IMR-90 (cell line): ENCODE measurements around the gene KCNAB2. TPM values are rescaled to one million over a fixed set of nuclear protein-coding genes. Genes with fewer than 3 reads are reported as not detected.

ENCODE experiments used
- ATAC-seq: fragments of 200-7000 bp; cut with Tn5 transposase; 2 replicates; pipeline ENCODE4 v1.9.1; 2020; ENCODE audit warnings: low read depth, mild to moderate bottlenecking, moderate library complexity
- BruUV-seq: library from RNA; stranded (reverse); fragments of 400-500 nt; replicated peaks from 2 replicates; lab custom pipeline; 2021; lab: Mats Ljungman, UMichigan
- CTCF ChIA-PET: fragments of 300-600 bp; formaldehyde crosslinking; extraction: SDS; loops from one replicate; lab custom pipeline; 2021; ENCODE audit warnings: antibody characterized with exemption; lab: Yijun Ruan, JAX
- POLR2A ChIA-PET: fragments of 300-600 bp; sonication (Branson Sonifier 250); formaldehyde crosslinking; loops from one replicate; lab custom pipeline; 2022; ENCODE audit warnings: antibody characterized with exemption; ENCODE audit not compliant: unreplicated experiment; lab: Charles Lee
- DNase-seq: peaks from one replicate; pipeline ENCODE4 v3.0.0; 2013
- H2AFZ ChIP-seq: replicated peaks from 2 replicates; pipeline ENCODE3; 2013; ENCODE audit warnings: low read length, mild to moderate bottlenecking; ENCODE audit not compliant: poor library complexity
- H2AK5ac ChIP-seq: 2 replicates; pipeline ENCODE4 v1.6.1; 2013; ENCODE audit warnings: low read depth, low read length, inconsistent platforms
- H2AK9ac ChIP-seq: replicated peaks from 2 replicates; pipeline ENCODE3; 2013; ENCODE audit warnings: mild to moderate bottlenecking, low read depth, low read length, moderate library complexity; ENCODE audit not compliant: poor library complexity
- H2BK120ac ChIP-seq: 2 replicates; pipeline ENCODE4 v1.6.1; 2013; ENCODE audit warnings: low read depth, low read length, inconsistent platforms
- H2BK15ac ChIP-seq: 3 replicates; pipeline ENCODE4 v1.6.1; 2013; ENCODE audit warnings: low read depth, low read length, inconsistent platforms
- H2BK20ac ChIP-seq: 2 replicates; pipeline ENCODE4 v1.6.1; 2013; ENCODE audit warnings: low read depth, mild to moderate bottlenecking, inconsistent platforms, low read length, moderate library complexity
- H2BK5ac ChIP-seq: 2 replicates; pipeline ENCODE4 v1.6.1; 2013; ENCODE audit warnings: mild to moderate bottlenecking, low read depth, low read length, inconsistent platforms; ENCODE audit not compliant: poor library complexity, severe bottlenecking
- H3K14ac ChIP-seq: replicated peaks from 2 replicates; pipeline ENCODE4 v1.6.1; 2013; ENCODE audit warnings: low read depth, low read length, inconsistent platforms
- H3K18ac ChIP-seq: 2 replicates; pipeline ENCODE4 v1.6.1; 2013; ENCODE audit warnings: low read depth, low read length, control low read depth
- H3K23ac ChIP-seq: 2 replicates; pipeline ENCODE4 v1.6.1; 2013; ENCODE audit warnings: low read depth, low read length, inconsistent platforms
- H3K27ac ChIP-seq: 2 replicates; pipeline ENCODE4 v1.5.1; 2013; ENCODE audit warnings: mild to moderate bottlenecking, control low read depth, low read length; ENCODE audit not compliant: insufficient read depth
- H3K27me3 ChIP-seq: 2 replicates; pipeline ENCODE4 v1.6.1; 2013; ENCODE audit warnings: low read length; ENCODE audit not compliant: control insufficient read depth, insufficient read depth
- H3K36me3 ChIP-seq: 2 replicates; pipeline ENCODE4 v1.6.1; 2013; ENCODE audit warnings: low read length, mixed read lengths; ENCODE audit not compliant: control insufficient read depth, insufficient read depth
- H3K4ac ChIP-seq: 2 replicates; pipeline ENCODE4 v1.6.1; 2013; ENCODE audit warnings: low read depth, low read length, inconsistent platforms
- H3K4me1 ChIP-seq: 2 replicates; pipeline ENCODE4 v1.6.1; 2013; ENCODE audit warnings: low read length, mixed read lengths; ENCODE audit not compliant: control insufficient read depth, insufficient read depth
- H3K4me2 ChIP-seq: 2 replicates; pipeline ENCODE4 v1.6.1; 2013; ENCODE audit warnings: low read depth, mild to moderate bottlenecking, control low read depth, low read length, moderate library complexity
- H3K4me3 ChIP-seq: 2 replicates; pipeline ENCODE4 v1.5.1; 2013; ENCODE audit warnings: low read depth, mild to moderate bottlenecking, control low read depth, low read length, moderate library complexity; ENCODE audit not compliant: insufficient read depth
- H3K56ac ChIP-seq: 2 replicates; pipeline ENCODE4 v1.6.1; 2013; ENCODE audit warnings: low read length, inconsistent platforms; ENCODE audit not compliant: insufficient read depth; ENCODE audit errors: extremely low read depth
- H3K79me1 ChIP-seq, 2 experiments: 2 replicates each; pipeline ENCODE4 v1.6.1; 2013; ENCODE audit warnings: low read length in 2 of 2, inconsistent platforms in 1 of 2, low read depth in 1 of 2
- H3K9ac ChIP-seq: 2 replicates; pipeline ENCODE4 v1.6.1; 2013; ENCODE audit warnings: low read depth, low read length, control low read depth
- H3K9me1 ChIP-seq: 2 replicates; pipeline ENCODE4 v1.6.1; 2013; ENCODE audit warnings: low read length, inconsistent platforms; ENCODE audit not compliant: insufficient read depth
- H3K9me3 ChIP-seq: 2 replicates; pipeline ENCODE4 v1.6.1; 2013; ENCODE audit warnings: low read length; ENCODE audit not compliant: control insufficient read depth, insufficient read depth
- H4K20me1 ChIP-seq: 2 replicates; pipeline ENCODE4 v1.6.1; 2013; ENCODE audit warnings: low read length, inconsistent platforms; ENCODE audit not compliant: insufficient read depth
- H4K5ac ChIP-seq: 2 replicates; pipeline ENCODE4 v1.6.1; 2013; ENCODE audit warnings: mild to moderate bottlenecking, low read depth, low read length, control low read depth
- H4K8ac ChIP-seq, 2 experiments: 2 replicates each; pipeline ENCODE4 v1.6.1; 2013; ENCODE audit warnings: low read depth in 2 of 2, low read length in 2 of 2, control low read depth in 1 of 2, inconsistent platforms in 1 of 2
- H4K91ac ChIP-seq: 2 replicates; pipeline ENCODE4 v1.6.1; 2013; ENCODE audit warnings: low read depth, low read length, inconsistent platforms; ENCODE audit not compliant: insufficient read depth
- BHLHE40 ChIP-seq: fragments of 150-350 bp; IDR thresholded peaks from 2 replicates; pipeline ENCODE4 v1.6.1; 2016; ENCODE audit warnings: mild to moderate bottlenecking, low read depth, low read length
- CEBPB ChIP-seq: IDR thresholded peaks from 2 replicates; pipeline ENCODE4 v1.6.1; 2012; ENCODE audit warnings: low read depth, low read length, improper control_type of control experiment
- CHD1 ChIP-seq: IDR thresholded peaks from 2 replicates; pipeline ENCODE4 v1.6.1; 2012; ENCODE audit warnings: low read depth, low read length, improper control_type of control experiment
- CTCF ChIP-seq: conservative IDR thresholded peaks from 2 replicates; pipeline ENCODE4 v1.5.1; 2012; ENCODE audit warnings: mild to moderate bottlenecking, low read depth, low read length, improper control_type of control experiment
- FOS ChIP-seq: fragments of 150-350 bp; IDR thresholded peaks from 2 replicates; pipeline ENCODE4 v1.6.1; 2016; ENCODE audit warnings: low read depth, low read length
- MAFK ChIP-seq: IDR thresholded peaks from 2 replicates; pipeline ENCODE4 v1.6.1; 2012; ENCODE audit warnings: low read depth, low read length, improper control_type of control experiment
- MAZ ChIP-seq: IDR thresholded peaks from 2 replicates; pipeline ENCODE4 v1.6.1; 2012; ENCODE audit warnings: low read depth, mild to moderate bottlenecking, low read length, improper control_type of control experiment, moderate library complexity, borderline replicate concordance
- MXI1 ChIP-seq: IDR thresholded peaks from 2 replicates; pipeline ENCODE4 v1.6.1; 2012; ENCODE audit warnings: low read depth, mild to moderate bottlenecking, low read length, moderate library complexity, borderline replicate concordance
- NFE2L2 ChIP-seq: fragments of 150-350 bp; IDR thresholded peaks from 2 replicates; pipeline ENCODE4 v1.6.1; 2016; ENCODE audit warnings: low read depth, mild to moderate bottlenecking, low read length
- POLR2A ChIP-seq: IDR thresholded peaks from 2 replicates; pipeline ENCODE4 v1.6.1; 2012; ENCODE audit warnings: mild to moderate bottlenecking, low read depth, low read length
- RAD21 ChIP-seq: IDR thresholded peaks from 2 replicates; pipeline ENCODE4 v1.6.1; 2012; ENCODE audit warnings: low read length, improper control_type of control experiment
- RCOR1 ChIP-seq: IDR thresholded peaks from 2 replicates; pipeline ENCODE4 v1.6.1; 2012; ENCODE audit warnings: mild to moderate bottlenecking, low read length, improper control_type of control experiment; ENCODE audit not compliant: insufficient replicate concordance
- RFX5 ChIP-seq: IDR thresholded peaks from 2 replicates; pipeline ENCODE4 v1.8.0; 2012; ENCODE audit warnings: low read depth, mild to moderate bottlenecking, low read length, moderate library complexity
- SMC3 ChIP-seq: fragments of 150-350 bp; IDR thresholded peaks from 2 replicates; pipeline ENCODE4 v1.6.1; 2016; ENCODE audit warnings: low read depth, mild to moderate bottlenecking, antibody characterized with exemption, low read length, moderate library complexity
- USF2 ChIP-seq: fragments of 150-350 bp; IDR thresholded peaks from 2 replicates; pipeline ENCODE4 v1.6.1; 2017; ENCODE audit warnings: mild to moderate bottlenecking, antibody characterized with exemption, low read length, low read depth
- WGBS, 2 experiments: methylation state at CpG; one replicate each; pipeline versions ENCODE4 v1.1.5 to v1.1.7; 2013; ENCODE audit warnings: missing lambda C conversion rate in 2 of 2; ENCODE audit not compliant: insufficient read length in 1 of 2; ENCODE audit errors: extremely low coverage in 2 of 2; 5-methylcytosine and 5-hydroxymethylcytosine counted together
- dilution Hi-C: fragments of 300-500 bp; cut with HindIII; formaldehyde crosslinking; loops from one replicate; pipeline ENCODE4 v1.14.3; 2018; ENCODE audit warnings: low sequenced_read_pairs; ENCODE audit not compliant: unreplicated experiment
- in situ Hi-C: fragments of 300-500 bp; cut with MboI; formaldehyde crosslinking; loops from 3 replicates; pipeline ENCODE4 v1.14.3; 2019; ENCODE audit warnings: low sequenced_read_pairs, inconsistent platforms, mixed read lengths
- intact Hi-C: fragments of 100-400 bp; cut with micrococcal nuclease; formaldehyde crosslinking; loops from 2 replicates; pipeline ENCODE4 v1.10.0; 2022
- polyA plus RNA-seq, 3 experiments: library from polyadenylated mRNA; depleted of rRNA; stranded (reverse); fragments of >200 nt; gene quantifications; 2 replicates each; pipeline ENCODE4 v1.2.3, GENCODE V29; 2012; ENCODE audit warnings: low replicate concordance in 1 of 3
- total RNA-seq: library from RNA; depleted of rRNA; stranded (reverse); fragments of >200 nt; gene quantifications from 2 replicates; pipeline ENCODE4 v1.2.3, GENCODE V29; 2012
- TF ChIP-seq, protein P1 (sequence below): fragments of 150-350 bp; IDR thresholded peaks from 2 replicates; pipeline ENCODE4 v1.6.1; 2016; ENCODE audit warnings: low read depth, mild to moderate bottlenecking, low read length, moderate library complexity, borderline replicate concordance

KCNAB2 gene
- total and polyA plus RNA-seq, 2 of the 4 experiments (the other 2 are of a cell fraction): 1.3 to 4.2 TPM

DNA sequence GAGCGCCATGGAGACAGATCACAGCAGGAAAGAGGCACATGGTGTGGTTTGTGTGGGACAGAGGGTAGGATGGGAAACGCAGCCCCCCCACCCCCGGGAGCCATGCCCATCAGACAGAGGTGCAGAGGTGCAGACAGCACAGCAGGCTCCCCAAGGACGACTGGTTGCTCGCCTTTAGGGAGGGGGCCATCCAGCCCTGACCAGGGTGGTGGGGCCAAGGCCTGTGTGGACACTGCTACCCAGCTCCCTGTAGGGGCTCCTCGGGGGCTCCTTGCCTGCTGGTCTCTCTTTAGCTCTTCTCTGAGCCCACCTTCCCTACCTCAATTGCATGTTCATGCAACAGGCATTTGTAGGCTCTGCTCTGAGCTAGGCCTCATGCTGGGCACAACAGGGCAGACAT lies 3.7 kb downstream of the KCNAB2 start:
- no peak overlapping the region for H2BK20ac ChIP-seq
- H2AK9ac ChIP-seq: no peak overlapping the region
- H2AK5ac ChIP-seq: no peak overlapping the region
- no TSS peak for BruUV-seq
- no peak overlapping the region for H2BK120ac ChIP-seq
- H4K91ac ChIP-seq: no peak overlapping the region
- no peak overlapping the region for H2AFZ ChIP-seq
- no peak overlapping the region for H3K9ac ChIP-seq
- H2BK5ac ChIP-seq: no peak overlapping the region
- no peak overlapping the region for H3K18ac ChIP-seq
- no peak overlapping the region for H3K14ac ChIP-seq
- H3K9me3 ChIP-seq: no peaks in the 10 kb centered on the region
- no peak for DNase-seq
- no peak overlapping the region for H3K4me2 ChIP-seq
- no peak overlapping the region for H4K8ac ChIP-seq
- no peaks in the 10 kb centered on the region for H3K36me3 ChIP-seq
- dilution Hi-C loops: no loop called here
- no peak overlapping the region for H3K4me3 ChIP-seq
- H3K56ac ChIP-seq: no peak overlapping the region
- no peak overlapping the region for H3K4ac ChIP-seq
- ATAC-seq: no peak
- WGBS, 2 experiments: 80% methylated on average over 1 of the region's 6 CpGs; no CpG with 5 or more reads in 1 of the 2 experiments
- no peaks in the 10 kb centered on the region for H3K9me1 ChIP-seq
- no peak overlapping the region for H2BK15ac ChIP-seq
- in situ Hi-C loops: no loop called here
- intact Hi-C loops: no loop called here
- no peaks in the 10 kb centered on the region for H3K4me1 ChIP-seq
- TF ChIP-seq RFX5 (no peak), FOS (no peak), POLR2A (no peak), NFE2L2 (no peak), MAFK (no peak), USF2 (no peak), CTCF (no peak), MXI1 (no peak), BHLHE40 (no peak), CEBPB (no peak), MAZ (no peak), RAD21 (no peak), SMC3 (no peak), CHD1 (no peak), RCOR1 (no peak)
- TF ChIP-seq, protein P1, sequence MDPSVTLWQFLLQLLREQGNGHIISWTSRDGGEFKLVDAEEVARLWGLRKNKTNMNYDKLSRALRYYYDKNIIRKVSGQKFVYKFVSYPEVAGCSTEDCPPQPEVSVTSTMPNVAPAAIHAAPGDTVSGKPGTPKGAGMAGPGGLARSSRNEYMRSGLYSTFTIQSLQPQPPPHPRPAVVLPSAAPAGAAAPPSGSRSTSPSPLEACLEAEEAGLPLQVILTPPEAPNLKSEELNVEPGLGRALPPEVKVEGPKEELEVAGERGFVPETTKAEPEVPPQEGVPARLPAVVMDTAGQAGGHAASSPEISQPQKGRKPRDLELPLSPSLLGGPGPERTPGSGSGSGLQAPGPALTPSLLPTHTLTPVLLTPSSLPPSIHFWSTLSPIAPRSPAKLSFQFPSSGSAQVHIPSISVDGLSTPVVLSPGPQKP: no peak
- no peaks in the 10 kb centered on the region for H3K79me1 ChIP-seq
- ChIA-PET CTCF (no interaction called here), POLR2A (no interaction called here)
- no peak overlapping the region for H3K23ac ChIP-seq
- H3K27ac ChIP-seq: no peak overlapping the region
- no peak overlapping the region for H4K5ac ChIP-seq
- H4K20me1 ChIP-seq: 0 out of 2 replicates have a peak, but pooled peaks cover 6% of the 10 kb centered on the region
- H3K27me3 ChIP-seq: peaks cover 14% of the 10 kb centered on the region
